ENCODE results near the gene NR1I3. TPM values are rescaled to one million over a fixed set of nuclear protein-coding genes. Genes with fewer than 3 reads are reported as not detected.
A peak's percentile ranks its signal among the peaks of the same experiment; 100 is the strongest.

NR1I3 gene
- total RNA-seq, 1 experiment from 2014 or later = not detected

DNA sequence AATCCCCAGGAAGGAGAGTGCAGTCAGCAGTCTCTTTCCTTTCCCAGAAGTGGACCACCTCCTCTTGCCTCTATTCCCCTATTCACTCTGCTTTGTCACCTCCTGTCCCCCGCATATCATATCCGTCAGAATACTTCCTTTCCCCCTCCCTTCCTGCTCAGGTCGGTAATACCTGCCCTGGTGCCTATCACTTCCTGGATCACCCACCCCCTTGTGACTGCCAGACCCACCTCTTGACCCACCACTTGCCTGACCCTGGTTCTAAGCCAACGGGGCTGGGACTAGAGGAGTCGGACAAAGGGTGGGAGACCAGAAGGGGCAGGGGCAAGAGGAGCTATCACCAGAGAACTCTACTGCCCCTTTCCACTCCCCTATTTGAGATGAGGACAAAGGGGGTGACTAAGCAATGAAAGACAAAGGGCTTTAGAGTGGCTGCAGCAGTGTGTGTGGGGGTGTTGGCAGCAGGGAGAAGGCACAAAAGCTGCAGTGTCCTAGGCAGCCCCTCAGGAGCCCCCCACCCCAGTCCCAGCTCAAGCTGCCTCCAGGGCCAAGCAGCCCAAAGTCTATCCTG is 37.5 kb downstream of the NR1I3 start:
- DNase-seq (ENCODE audit: low read depth in 1 of 2, low spot score in 2 of 2) = no peak
- H3K9me3 ChIP-seq (replicated peaks) = no peaks in the 10 kb centered on the region
- no peak overlapping the region for H3K27ac ChIP-seq
- H3K4me3 ChIP-seq = no peak overlapping the region
- peaks cover 25% of the 10 kb centered on the region for H3K4me1 ChIP-seq (replicated peaks)
- H3K36me3 ChIP-seq = peaks cover 17% of the 10 kb centered on the region
- H3K27me3 ChIP-seq (replicated peaks) = no peaks in the 10 kb centered on the region

DNA sequence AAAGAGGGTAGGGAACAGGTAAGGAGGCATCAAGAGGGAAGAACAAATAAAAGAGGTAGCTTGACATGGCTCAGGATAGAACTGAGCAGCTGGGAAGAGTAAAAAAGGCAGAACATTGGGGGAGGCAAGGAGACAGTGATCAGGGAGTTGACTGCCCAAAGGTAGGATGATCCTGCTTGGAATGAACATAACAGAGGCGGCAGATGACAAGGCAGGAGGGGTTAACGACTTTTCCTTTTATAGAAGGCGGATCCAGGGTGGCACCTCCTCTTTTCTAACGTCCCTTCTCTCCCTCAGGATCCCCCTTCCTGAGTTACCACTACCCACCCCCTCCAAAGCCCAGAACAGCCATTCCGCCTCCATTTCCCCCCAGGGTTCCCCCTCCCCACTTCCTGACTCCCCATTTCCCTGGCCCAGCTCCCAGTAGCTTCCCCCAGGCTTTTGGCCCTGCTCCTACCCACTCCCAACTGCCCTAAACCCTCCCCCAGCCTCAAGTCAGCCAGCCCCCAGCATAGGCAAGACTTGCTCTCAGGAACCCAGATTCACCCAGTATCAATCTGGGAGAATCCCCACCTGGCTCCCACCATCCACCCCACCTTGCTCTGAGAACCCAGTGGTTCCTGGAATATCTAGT is 38.4 kb downstream of the NR1I3 start:
- no peak for DNase-seq (ENCODE audit: low read depth in 1 of 2, low spot score in 2 of 2)
- Histone ChIP-seq H3K27ac (no peak overlapping the region), H3K4me3 (no peak overlapping the region), H3K27me3 (replicated peaks) (no peaks in the 10 kb centered on the region), H3K36me3 (peaks cover 13% of the 10 kb centered on the region), H3K9me3 (replicated peaks) (no peaks in the 10 kb centered on the region), H3K4me1 (replicated peaks) (peaks cover 25% of the 10 kb centered on the region)

DNA sequence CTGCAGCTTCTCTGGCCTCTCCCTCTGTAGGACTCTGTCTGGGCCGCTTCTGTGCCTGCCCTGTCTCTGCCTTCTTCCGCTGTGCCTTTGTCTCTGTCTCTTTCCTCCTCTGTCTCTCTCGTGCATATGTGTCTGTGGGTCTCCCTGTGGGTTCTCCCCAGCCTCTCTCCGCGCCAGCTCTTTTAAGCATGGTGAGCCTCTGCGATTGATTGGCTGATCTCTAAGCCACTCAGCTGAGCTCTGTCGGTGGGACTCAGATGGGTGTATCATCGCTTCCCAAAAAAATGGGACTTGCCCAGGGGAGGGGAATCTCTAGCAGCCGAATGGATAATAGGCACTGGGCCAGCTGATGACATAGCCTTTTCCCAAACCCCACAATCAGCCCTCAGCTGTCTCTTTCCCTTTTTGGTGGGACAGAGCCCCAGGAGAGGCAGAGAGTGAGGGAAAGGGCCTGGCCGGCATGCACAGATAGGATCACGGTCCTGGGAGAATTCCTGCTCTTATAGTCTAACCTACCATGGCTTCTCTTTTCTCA is 39.0 kb downstream of the NR1I3 start, which contains the start of gene ADAMTS4:
ADAMTS4 (minus strand) TSS at position 158 of the 535 bp plus-strand sequence. CDS start 427 bp downstream, outside the sequence.
- no peak for DNase-seq (ENCODE audit: low read depth in 1 of 2, low spot score in 2 of 2)
- peaks cover 25% of the 10 kb centered on the region for H3K4me1 ChIP-seq (replicated peaks)

DNA sequence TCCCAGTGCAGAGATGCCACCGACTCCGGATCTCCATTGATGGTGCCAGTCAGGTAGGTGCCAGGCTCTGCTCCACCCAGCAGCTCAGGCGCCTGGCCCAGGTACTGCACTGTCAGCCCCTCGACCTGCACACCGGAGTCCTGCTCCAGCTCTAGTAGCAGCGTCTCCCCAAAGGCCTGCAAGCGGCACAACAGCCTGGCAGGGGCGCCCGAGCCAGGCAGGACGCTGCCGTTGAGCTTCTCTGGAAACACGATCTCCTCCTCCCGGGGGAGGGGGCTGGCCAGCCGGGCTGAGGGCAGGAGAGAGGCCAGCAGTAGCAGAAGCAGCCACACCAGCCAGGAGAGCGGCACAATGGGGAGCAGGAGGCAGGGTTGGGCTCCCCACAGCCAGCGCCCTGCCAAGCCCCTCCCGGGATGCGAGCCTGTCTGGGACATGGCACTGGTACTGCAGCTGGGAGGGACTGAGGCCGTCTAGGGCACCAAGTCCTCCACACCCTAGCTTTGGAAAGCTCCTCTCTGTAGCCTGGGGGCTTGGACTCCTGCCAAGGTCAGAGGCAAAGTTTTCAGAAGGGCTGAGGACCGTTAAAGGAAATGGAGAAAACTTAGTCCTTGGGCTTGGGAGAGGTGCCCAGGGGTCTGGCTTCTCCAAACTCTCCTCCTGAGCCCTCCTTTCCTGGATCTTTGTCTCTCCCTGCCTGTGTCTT is 39.7 kb downstream of the NR1I3 start:
- H3K27me3 ChIP-seq (replicated peaks) = no peaks in the 10 kb centered on the region
- DNase-seq (ENCODE audit: low read depth in 1 of 2, low spot score in 2 of 2) = no peak
- no peak overlapping the region for H3K4me3 ChIP-seq
- no peaks in the 10 kb centered on the region for H3K9me3 ChIP-seq (replicated peaks)
- H3K4me1 ChIP-seq (replicated peaks) = peaks cover 25% of the 10 kb centered on the region
- H3K36me3 ChIP-seq = peaks cover under 1% of the 10 kb centered on the region
- no peak overlapping the region for H3K27ac ChIP-seq

More for the DNA sequence above, 39.0 kb downstream of the NR1I3 start, which contains the start of gene ADAMTS4:
- Histone ChIP-seq H3K27me3 (replicated peaks) (no peaks in the 10 kb centered on the region), H3K36me3 (peaks cover 7% of the 10 kb centered on the region), H3K9me3 (replicated peaks) (no peaks in the 10 kb centered on the region), H3K4me3 (no peak within 1 kb of the TSS), H3K27ac (no peak within 1 kb of the TSS)

DNA sequence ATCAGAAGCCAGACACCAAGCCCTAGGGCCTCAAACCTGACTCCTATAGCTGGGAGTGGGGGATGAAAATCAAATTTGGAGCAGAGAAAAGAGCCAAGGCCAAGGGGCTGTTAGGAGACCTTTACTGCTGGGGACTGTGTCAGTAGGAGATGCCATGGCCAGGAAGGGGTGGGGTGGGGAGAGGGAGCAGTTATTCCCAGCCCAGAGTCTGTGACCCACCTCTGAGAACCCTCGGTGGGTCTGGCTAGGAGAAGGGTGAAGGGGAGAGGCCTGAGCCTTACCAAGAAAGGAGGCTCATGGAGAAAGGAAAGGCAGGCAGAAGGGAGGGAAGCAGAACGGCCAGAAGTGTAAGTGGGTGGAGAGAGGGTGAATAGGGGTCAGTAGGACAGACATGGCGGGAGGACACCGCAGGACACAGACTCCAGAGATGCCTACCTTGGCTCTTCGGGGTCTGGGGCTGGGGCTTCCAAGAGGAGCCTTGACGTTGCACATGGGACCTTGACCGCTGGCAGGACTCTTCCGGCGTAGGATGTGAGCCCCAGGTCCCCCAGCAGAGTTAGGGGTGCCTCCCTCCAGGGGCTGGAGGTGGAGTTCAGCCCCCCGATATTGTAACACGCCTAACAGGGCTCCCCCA is 40.3 kb downstream of the NR1I3 start:
- Histone ChIP-seq H3K4me1 (replicated peaks) (peaks cover 20% of the 10 kb centered on the region), H3K27me3 (replicated peaks) (no peaks in the 10 kb centered on the region), H3K4me3 (no peak overlapping the region), H3K27ac (no peak overlapping the region), H3K9me3 (replicated peaks) (no peaks in the 10 kb centered on the region), H3K36me3 (no peaks in the 10 kb centered on the region)
- DNase-seq (ENCODE audit: low read depth in 1 of 2, low spot score in 2 of 2) = no peak

DNA sequence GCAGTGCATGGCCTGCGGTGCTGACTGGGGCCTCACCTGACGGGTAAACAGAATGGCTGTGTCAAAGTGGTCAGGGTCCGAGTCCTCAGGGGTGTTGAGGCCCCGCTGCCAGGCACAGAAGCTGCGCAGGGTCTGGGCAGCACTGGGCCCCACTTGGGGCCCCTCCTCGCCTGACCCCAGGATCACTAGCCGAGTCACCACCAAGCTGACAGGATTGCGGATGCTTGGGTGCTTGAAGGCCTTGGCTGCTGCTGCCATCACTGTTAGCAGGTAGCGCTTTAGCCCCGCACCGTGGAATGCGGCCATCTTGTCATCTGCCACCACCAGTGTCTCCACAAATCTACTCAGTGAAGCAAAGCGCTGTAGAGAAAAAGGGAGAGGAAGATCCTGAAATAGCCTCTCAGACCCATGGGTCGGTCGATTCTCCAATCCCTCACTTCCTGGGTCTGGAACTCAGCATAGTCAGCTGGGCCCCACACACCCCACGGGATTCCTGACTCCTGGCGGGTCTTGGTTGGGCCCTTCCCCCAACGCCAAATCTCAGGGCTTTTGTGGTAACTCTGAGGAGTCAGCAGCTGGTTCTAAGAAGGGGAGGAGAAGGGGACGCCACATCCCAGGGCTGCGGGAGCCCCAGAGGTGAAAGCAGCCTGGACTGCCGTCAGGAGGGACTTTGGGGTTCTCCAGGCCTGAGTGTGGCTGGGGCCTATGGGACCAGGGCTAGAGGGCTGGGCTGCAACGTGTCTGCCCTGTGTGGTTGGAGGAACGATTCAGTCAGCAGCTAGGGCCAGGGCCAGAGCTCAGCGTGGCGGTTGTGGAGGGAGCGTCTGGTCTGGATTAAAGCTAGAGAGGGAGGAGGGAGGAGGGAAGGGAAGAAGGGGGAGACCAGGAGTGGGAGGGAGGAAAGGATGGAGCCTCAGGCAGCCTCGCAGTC is 41.2 kb downstream of the NR1I3 start:
- Histone ChIP-seq H3K27me3 (replicated peaks) (no peaks in the 10 kb centered on the region), H3K4me3 (no peak overlapping the region), H3K9me3 (replicated peaks) (no peaks in the 10 kb centered on the region), H3K27ac (no peak overlapping the region), H3K4me1 (replicated peaks) (peaks cover 18% of the 10 kb centered on the region), H3K36me3 (no peaks in the 10 kb centered on the region)
- no peak for DNase-seq (ENCODE audit: low read depth in 1 of 2, low spot score in 2 of 2)

DNA sequence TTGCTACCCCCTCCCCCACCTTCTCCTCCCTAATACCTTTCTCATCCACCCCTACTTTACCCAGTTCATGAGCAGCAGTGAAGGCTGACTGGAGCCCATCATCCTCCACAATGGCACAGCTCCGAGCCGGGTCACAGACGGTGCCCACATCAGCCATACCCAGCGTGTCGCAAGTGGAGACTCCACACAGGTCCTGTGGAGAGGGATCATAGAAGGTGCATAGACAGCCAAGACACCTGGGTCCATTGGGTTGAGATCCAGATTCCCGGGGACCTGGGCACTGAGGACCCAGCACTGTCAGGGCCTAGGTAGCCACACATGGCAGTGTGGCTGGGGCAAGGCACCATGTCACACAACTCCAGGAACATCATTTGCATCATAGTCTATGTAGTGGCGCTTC is 41.9 kb downstream of the NR1I3 start:
- no peak for DNase-seq (ENCODE audit: low read depth in 1 of 2, low spot score in 2 of 2)
- H3K4me3 ChIP-seq = no peak overlapping the region
- no peak overlapping the region for H3K27ac ChIP-seq
- no peaks in the 10 kb centered on the region for H3K36me3 ChIP-seq
- peaks cover 11% of the 10 kb centered on the region for H3K4me1 ChIP-seq (replicated peaks)
- no peaks in the 10 kb centered on the region for H3K9me3 ChIP-seq (replicated peaks)
- no peaks in the 10 kb centered on the region for H3K27me3 ChIP-seq (replicated peaks)

DNA sequence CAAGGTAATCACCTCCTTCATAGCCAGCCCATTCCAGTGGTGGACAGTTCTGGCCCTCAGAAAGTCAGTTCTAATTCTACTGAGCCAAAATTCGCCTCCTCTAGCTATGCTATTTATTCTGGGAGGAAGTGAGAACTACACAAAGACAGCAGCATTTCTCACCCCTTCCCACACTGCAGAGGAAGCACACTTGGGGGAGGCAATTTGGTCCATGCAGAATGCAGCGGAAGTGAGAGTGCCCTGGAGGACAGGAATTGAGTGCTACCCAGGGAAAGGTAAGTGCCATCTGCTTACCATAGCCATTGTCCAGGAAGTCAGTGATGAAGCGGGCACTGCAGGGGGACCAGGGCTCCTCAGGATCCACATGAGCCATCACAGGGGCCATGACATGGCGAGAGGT is 42.8 kb downstream of the NR1I3 start:
- H3K36me3 ChIP-seq = no peaks in the 10 kb centered on the region
- no peak overlapping the region for H3K4me3 ChIP-seq
- H3K27me3 ChIP-seq (replicated peaks) = no peaks in the 10 kb centered on the region
- no peaks in the 10 kb centered on the region for H3K9me3 ChIP-seq (replicated peaks)
- no peak for DNase-seq (ENCODE audit: low read depth in 1 of 2, low spot score in 2 of 2)
- H3K27ac ChIP-seq = no peak overlapping the region
- 0 out of 2 replicates have a peak, but pooled peaks cover 4% of the 10 kb centered on the region for H3K4me1 ChIP-seq (replicated peaks)

DNA sequence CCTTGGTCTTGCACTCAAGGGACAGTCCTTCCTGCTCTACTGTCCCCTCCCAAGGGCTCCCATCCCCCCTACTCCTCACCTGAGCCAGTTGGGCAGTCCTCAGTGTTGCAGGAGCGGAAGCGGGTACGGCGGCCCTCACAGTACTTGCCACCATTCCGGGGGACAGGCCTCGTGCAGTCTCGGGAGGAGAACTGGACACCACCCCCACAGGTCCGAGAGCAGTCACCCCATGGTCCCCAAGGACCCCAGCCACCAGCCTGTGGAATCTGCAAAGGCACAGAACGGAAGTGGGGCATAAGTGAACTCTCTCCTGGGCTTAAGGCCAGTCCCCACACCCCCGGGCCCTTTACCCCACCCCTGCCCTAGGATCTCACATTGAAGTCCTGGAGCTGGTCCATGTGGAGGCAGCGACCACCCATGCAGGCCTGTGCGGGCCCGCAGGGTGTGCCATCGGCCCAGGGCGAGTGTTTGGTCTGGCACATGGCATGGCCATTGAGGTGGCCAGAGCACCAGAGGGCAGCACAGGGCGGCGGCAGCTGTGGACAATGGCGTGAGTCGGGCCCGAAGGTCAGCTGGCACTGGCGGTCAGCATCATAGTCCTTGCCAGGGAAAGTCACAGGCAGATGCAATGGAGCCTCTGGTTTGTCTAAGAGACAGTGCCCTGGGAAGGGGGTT is 44.3 kb downstream of the NR1I3 start:
- Histone ChIP-seq H3K27me3 (replicated peaks) (no peaks in the 10 kb centered on the region), H3K4me1 (replicated peaks) (0 out of 2 replicates have a peak, but pooled peaks cover 4% of the 10 kb centered on the region), H3K36me3 (no peaks in the 10 kb centered on the region), H3K9me3 (replicated peaks) (no peaks in the 10 kb centered on the region), H3K4me3 (no peak overlapping the region), H3K27ac (no peak overlapping the region)
- no peak for DNase-seq (ENCODE audit: low read depth in 1 of 2, low spot score in 2 of 2)

DNA sequence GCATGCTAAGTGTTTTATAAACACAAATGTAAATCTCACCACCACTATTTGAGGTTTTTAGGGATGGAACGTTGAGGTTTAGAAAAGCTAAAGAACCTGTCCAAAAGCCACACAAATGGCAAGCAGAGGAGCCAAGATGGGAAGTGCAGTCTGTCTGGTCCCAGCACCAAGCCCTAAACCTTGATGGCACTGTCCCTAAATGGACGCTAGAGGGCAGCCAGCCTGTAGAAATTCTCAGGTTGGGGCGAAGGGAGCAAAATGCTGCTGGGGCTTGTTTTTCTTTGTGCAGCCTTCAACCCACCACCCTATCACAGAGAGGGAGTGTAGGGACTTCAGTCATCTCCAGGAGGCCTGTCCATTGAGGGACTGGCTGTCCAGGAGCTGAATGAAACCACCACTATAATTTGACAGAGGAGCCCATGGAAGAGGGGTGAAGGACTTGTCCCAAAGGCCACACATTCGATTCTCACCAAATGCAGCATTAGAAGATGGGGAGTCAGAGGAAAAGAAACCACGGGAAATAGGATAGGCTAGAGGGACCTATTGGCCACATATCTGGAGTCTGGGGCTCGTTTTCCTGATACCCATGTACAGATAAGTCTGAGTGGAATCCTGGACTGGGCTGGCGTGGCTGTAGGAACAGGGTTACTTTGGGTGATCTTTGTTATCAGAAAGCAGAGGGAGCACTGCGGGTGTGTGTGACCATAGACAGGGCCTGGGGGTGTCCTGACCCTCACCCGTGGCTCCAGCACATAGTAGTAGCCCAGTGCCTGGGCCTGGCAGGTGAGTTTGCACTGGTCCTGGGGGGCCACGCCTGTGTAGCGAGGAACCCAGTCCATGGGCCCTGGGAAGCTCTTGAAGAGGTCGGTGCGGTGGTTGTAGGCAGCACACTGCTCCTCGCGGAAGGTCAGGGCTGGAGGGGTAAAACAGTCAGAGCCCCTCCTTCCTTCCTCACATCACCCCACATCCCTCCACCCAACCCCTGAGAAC is 45.2 kb downstream of the NR1I3 start:
- Histone ChIP-seq H3K27ac (no peak overlapping the region), H3K27me3 (replicated peaks) (no peaks in the 10 kb centered on the region), H3K36me3 (no peaks in the 10 kb centered on the region), H3K4me3 (no peak overlapping the region), H3K9me3 (replicated peaks) (no peaks in the 10 kb centered on the region), H3K4me1 (replicated peaks) (no peaks in the 10 kb centered on the region)
- DNase-seq (ENCODE audit: low read depth in 1 of 2, low spot score in 2 of 2) = peak in 1 of 2 experiments; percentile 42

DNA sequence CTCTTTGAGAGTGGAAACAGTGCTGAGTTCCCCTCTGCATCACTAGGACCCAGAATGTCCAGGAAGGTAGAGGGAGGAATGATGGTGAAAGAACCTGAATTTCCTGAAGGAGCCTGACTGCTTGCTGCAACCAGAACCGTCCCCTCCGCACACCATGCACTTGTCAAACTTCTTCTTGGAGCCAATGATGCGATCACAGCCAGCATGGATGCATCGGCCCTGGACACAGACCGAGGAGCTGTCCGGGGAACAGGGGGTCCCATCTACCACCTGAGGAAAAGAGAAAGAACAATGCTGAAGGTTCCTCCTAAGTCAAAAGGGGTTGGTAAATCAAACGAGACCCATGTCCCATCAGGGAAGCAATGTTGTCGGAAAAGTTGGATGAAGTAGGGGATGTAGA is 46.0 kb downstream of the NR1I3 start:
- no peaks in the 10 kb centered on the region for H3K27me3 ChIP-seq (replicated peaks)
- no peaks in the 10 kb centered on the region for H3K9me3 ChIP-seq (replicated peaks)
- H3K27ac ChIP-seq = no peak overlapping the region
- no peak for DNase-seq (ENCODE audit: low read depth in 1 of 2, low spot score in 2 of 2)
- H3K4me3 ChIP-seq = no peak overlapping the region
- H3K4me1 ChIP-seq (replicated peaks) = no peaks in the 10 kb centered on the region
- no peaks in the 10 kb centered on the region for H3K36me3 ChIP-seq
